Measurements from ENCODE around the gene HAVCR2.

DNA sequence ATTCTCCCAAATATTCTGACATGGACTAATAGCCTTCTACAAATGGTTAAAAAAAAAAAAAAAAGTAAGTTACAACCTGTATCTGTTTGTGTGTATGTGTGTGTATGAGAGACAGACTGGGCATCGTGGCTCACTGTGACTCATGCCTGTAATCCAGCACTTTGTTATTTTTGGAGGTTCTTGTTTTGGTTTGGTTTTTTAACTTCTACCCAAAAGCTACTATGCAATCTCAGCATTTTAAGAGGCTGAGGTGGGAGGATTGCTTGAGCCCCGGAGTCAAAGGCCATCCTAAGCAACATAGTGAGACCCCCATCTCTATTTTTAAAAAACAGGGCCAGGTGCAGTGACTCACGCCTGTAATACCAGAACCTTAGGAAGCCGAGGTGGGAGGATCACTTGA lies 32.3 kb downstream of the HAVCR2 start:
- TF ChIP-seq, protein P1, sequence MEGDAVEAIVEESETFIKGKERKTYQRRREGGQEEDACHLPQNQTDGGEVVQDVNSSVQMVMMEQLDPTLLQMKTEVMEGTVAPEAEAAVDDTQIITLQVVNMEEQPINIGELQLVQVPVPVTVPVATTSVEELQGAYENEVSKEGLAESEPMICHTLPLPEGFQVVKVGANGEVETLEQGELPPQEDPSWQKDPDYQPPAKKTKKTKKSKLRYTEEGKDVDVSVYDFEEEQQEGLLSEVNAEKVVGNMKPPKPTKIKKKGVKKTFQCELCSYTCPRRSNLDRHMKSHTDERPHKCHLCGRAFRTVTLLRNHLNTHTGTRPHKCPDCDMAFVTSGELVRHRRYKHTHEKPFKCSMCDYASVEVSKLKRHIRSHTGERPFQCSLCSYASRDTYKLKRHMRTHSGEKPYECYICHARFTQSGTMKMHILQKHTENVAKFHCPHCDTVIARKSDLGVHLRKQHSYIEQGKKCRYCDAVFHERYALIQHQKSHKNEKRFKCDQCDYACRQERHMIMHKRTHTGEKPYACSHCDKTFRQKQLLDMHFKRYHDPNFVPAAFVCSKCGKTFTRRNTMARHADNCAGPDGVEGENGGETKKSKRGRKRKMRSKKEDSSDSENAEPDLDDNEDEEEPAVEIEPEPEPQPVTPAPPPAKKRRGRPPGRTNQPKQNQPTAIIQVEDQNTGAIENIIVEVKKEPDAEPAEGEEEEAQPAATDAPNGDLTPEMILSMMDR (conservative IDR thresholded peaks at IDR 0.05 in 1 of 2, IDR thresholded peaks at IDR 0.05 in 1 of 2; ENCODE audit: extremely low read depth in 1 of 2, insufficient read depth in 1 of 2, low read depth in 1 of 2, low read length in 2 of 2) = no peak
- TF ChIP-seq EZH2 (IDR thresholded peaks at IDR 0.05; ENCODE audit: borderline replicate concordance, low read length) = no peak

Data from mammary epithelial cell (primary cell).